ENCODE data around the gene UBAP2L. TPM values are rescaled to one million over a fixed set of nuclear protein-coding genes. Genes with fewer than 3 reads are reported as not detected.

The UBAP2L gene
- total RNA-seq, 1 donor from 2014 or later, result 61.7 TPM

DNA sequence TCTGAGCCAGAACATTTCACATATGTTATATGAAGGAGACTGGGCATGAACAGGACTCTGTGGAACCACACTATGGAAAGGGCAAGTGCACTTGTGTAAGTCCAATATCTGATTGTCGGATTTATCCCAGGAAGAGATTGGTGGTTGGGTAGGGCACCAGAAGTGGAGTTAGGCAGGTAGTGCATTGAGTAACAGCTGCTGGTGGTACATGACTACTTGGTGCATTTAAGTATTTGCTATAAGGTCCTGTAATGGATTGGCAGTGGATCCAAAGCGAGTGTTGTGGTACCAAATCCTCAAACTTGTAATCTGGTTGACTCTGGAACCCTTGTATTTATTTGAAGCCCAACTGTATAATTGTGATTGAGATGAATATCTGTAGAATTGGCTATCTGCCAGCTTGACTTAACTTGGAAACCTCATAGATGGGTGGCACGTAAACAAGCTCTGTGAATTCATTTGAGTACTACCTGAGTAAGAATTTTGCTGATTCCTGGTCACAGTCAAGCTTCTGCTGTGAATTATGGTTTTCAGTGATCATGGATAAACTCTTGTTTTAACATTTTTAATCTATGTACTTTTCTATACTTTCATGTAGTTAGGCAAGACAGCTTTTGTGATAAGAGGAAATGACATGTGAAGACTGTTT lies 21.1 kb downstream of the UBAP2L start:
- Histone ChIP-seq H3K27me3 (ENCODE audit: control insufficient read depth, insufficient read depth, low read length) (no peaks in the 10 kb centered on the region), H3K36me3 (ENCODE audit: control insufficient read depth, insufficient read depth, low read length) (peaks cover 1% of the 10 kb centered on the region)
- DNase-seq (ENCODE audit: low read depth), result no peak

DNA sequence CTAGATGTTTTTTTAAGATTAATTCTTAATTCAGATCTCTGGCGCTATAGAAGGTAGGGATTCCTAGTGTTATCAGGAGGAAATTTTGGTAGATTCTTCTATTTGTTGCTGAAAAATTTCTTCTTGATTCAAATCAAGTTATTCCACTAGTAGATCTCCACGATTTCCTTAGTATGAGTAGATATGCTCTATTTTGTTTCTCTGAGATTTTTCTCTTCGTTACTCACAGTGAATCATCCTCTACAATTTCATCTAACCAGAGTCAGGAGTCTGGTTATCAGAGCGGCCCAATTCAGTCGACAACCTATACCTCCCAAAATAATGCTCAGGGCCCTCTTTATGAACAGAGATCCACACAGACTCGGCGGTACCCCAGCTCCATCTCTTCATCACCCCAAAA lies 32.9 kb downstream of the UBAP2L start:
- no peak for DNase-seq (ENCODE audit: low read depth)
- Histone ChIP-seq H3K36me3 (ENCODE audit: control insufficient read depth, insufficient read depth, low read length) (peaks cover 8% of the 10 kb centered on the region), H3K4me3 (ENCODE audit: low read depth, low read length) (no peak overlapping the region), H3K27me3 (ENCODE audit: control insufficient read depth, insufficient read depth, low read length) (no peaks in the 10 kb centered on the region)
- TF ChIP-seq, protein P1, sequence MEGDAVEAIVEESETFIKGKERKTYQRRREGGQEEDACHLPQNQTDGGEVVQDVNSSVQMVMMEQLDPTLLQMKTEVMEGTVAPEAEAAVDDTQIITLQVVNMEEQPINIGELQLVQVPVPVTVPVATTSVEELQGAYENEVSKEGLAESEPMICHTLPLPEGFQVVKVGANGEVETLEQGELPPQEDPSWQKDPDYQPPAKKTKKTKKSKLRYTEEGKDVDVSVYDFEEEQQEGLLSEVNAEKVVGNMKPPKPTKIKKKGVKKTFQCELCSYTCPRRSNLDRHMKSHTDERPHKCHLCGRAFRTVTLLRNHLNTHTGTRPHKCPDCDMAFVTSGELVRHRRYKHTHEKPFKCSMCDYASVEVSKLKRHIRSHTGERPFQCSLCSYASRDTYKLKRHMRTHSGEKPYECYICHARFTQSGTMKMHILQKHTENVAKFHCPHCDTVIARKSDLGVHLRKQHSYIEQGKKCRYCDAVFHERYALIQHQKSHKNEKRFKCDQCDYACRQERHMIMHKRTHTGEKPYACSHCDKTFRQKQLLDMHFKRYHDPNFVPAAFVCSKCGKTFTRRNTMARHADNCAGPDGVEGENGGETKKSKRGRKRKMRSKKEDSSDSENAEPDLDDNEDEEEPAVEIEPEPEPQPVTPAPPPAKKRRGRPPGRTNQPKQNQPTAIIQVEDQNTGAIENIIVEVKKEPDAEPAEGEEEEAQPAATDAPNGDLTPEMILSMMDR (IDR thresholded peaks at IDR 0.05; ENCODE audit: insufficient read depth, low read length, poor library complexity, severe bottlenecking), result no peak

More for the DNA sequence above, 21.1 kb downstream of the UBAP2L start:
- no peak overlapping the region for H3K4me3 ChIP-seq (ENCODE audit: low read depth, low read length)
- TF ChIP-seq, protein P1 (IDR thresholded peaks at IDR 0.05; ENCODE audit: insufficient read depth, low read length, poor library complexity, severe bottlenecking), result no peak

DNA sequence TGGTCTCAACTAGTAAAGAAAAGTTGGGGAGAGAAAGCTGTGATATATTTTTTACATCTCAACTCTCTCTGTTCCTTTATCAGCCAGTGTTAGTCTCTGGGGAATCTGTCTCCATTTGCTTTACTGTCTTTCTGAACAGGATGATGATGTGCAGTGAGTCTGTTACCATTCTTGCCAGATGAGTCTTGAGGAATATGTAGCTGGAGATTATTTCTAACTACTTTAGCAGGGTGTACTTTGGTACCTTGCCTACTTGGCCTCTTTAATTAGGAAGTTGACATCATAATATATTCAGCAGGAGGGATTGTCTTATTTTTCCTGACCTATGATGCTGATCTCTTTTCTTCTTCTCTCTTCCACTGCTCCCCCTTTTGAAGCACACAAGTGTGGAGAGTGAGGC lies 35.9 kb downstream of the UBAP2L start:
- H3K4me3 ChIP-seq (ENCODE audit: low read depth, low read length), result no peak overlapping the region
- peaks cover 8% of the 10 kb centered on the region for H3K36me3 ChIP-seq (ENCODE audit: control insufficient read depth, insufficient read depth, low read length)
- H3K27me3 ChIP-seq (ENCODE audit: control insufficient read depth, insufficient read depth, low read length), result no peaks in the 10 kb centered on the region
- TF ChIP-seq, protein P1 (IDR thresholded peaks at IDR 0.05; ENCODE audit: insufficient read depth, low read length, poor library complexity, severe bottlenecking), result no peak
- no peak for DNase-seq (ENCODE audit: low read depth)

DNA sequence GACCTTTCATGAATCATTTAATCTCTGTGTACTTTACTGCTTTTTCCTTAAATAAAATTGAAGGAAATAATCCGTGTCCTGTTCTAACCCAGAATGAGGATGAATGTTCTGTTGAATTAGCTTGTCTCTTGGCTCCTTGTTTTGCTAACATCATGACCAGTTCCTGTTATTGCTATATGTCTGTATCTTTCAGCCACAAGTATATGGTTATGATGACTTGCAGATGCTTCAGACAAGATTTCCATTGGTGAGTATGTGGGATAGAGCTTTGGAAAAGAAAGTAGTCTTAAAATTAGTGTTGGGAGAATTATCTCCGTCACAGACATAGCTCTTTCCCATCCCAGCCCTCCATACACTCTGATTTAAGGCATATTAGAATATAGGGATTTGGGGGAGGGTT lies 38.0 kb downstream of the UBAP2L start:
- TF ChIP-seq, protein P1 (IDR thresholded peaks at IDR 0.05; ENCODE audit: insufficient read depth, low read length, poor library complexity, severe bottlenecking), result no peak
- no peaks in the 10 kb centered on the region for H3K27me3 ChIP-seq (ENCODE audit: control insufficient read depth, insufficient read depth, low read length)
- peaks cover 9% of the 10 kb centered on the region for H3K36me3 ChIP-seq (ENCODE audit: control insufficient read depth, insufficient read depth, low read length)

DNA sequence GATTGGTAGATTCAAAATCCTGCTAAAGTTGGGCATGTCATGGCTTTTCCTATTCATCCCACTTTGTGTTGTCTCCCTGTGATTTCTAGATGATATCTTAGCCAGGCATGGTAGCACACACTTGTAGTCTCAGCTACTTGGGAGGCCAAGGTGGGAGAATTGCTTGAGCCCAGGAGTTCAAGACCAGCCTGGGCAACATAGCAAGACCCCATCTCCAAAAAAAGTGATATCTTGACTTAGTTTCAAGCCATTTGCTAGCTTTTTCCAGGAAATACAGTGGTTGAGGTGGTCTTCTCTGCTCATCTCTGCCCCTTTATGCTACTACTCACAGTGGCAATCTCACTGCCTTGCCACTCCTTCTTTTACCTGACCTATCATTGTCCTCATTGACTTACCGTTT lies 39.4 kb downstream of the UBAP2L start:
- DNase-seq (ENCODE audit: low read depth), result no peak
- H3K4me3 ChIP-seq (ENCODE audit: low read depth, low read length), result no peak overlapping the region
- peaks cover 9% of the 10 kb centered on the region for H3K36me3 ChIP-seq (ENCODE audit: control insufficient read depth, insufficient read depth, low read length)
- TF ChIP-seq, protein P1 (IDR thresholded peaks at IDR 0.05; ENCODE audit: insufficient read depth, low read length, poor library complexity, severe bottlenecking), result no peak
- H3K27me3 ChIP-seq (ENCODE audit: control insufficient read depth, insufficient read depth, low read length), result no peaks in the 10 kb centered on the region

More for the DNA sequence above, 38.0 kb downstream of the UBAP2L start:
- no peak overlapping the region for H3K4me3 ChIP-seq (ENCODE audit: low read depth, low read length)
- DNase-seq (ENCODE audit: low read depth), result no peak

Data from kidney epithelial cell (primary cell).